ENCODE results near the gene SLC37A3. TPM values are rescaled to one million over a fixed set of nuclear protein-coding genes. Genes with fewer than 3 reads are reported as not detected.

SLC37A3 gene
- total and polyA plus RNA-seq, 2 donors (not counting 3 experiments of a cell fraction or from before 2014, with no cell fraction given), result 32.7 to 59.7 TPM

GRCh38 chr7:140423501-140423900 lies 25.2 kb upstream of the SLC37A3 start:
- Histone ChIP-seq H3K4me1 (ENCODE audit: control insufficient read depth, extremely low read depth, insufficient read depth, low read length) (peaks cover 2% of the 10 kb centered on the region), H3K9me3 (replicated peaks; ENCODE audit: control insufficient read depth, insufficient read depth, low read length) (no peaks in the 10 kb centered on the region), H3K27ac (ENCODE audit: insufficient read depth, low read depth, low read length) (no peak overlapping the region), H3K4me3 (replicated peaks in 1 of 3; ENCODE audit: insufficient read depth in 1 of 3, low read depth in 1 of 3, low read length in 3 of 3) (no peak overlapping the region), H3K9me1 (replicated peaks; ENCODE audit: control insufficient read depth, extremely low read depth, insufficient read depth, low read length) (no peaks in the 10 kb centered on the region), H3K4me2 (ENCODE audit: insufficient read depth, low read length) (no peak overlapping the region), H3K36me3 (ENCODE audit: control insufficient read depth in 2 of 2, extremely low read depth in 1 of 2, insufficient read depth in 2 of 2, low read length in 2 of 2) (no peaks in the 10 kb centered on the region), H2AFZ (ENCODE audit: low read depth, low read length) (no peak overlapping the region), H3K79me2 (ENCODE audit: control insufficient read depth, insufficient read depth, low read length) (no peaks in the 10 kb centered on the region), H3K27me3 (ENCODE audit: control insufficient read depth in 2 of 2, insufficient read depth in 2 of 2, low read length in 2 of 2) (no peaks in the 10 kb centered on the region), H4K20me1 (replicated peaks; ENCODE audit: control insufficient read depth, extremely low read depth, insufficient read depth, low read length) (no peaks in the 10 kb centered on the region), H3K9ac (replicated peaks; ENCODE audit: extremely low read depth, insufficient read depth, low read length) (no peak overlapping the region)
- no peak for TF ChIP-seq MAX (IDR thresholded peaks at IDR 0.05; ENCODE audit: insufficient read depth, insufficient read length)
- CTCF ChIA-PET, result no interaction called here
- BruUV-seq (replicated peaks), result no TSS peak
- POLR2A ChIA-PET, result no interaction called here
- dilution Hi-C loops (cut with MboI; ENCODE audit: extremely low pct_ligation_motif_present, low sequenced_read_pairs) (no loop called here), intact Hi-C loops (cut with micrococcal nuclease) (no loop called here)
- DNase-seq (ENCODE audit: low read depth, low spot score), result no peak
- no peak for FAIRE-seq

- BruUV-seq (replicated peaks), result no TSS peak
- intact Hi-C loops (cut with micrococcal nuclease) (no loop called here), dilution Hi-C loops (cut with MboI; ENCODE audit: extremely low pct_ligation_motif_present, low sequenced_read_pairs) (no loop called here)
- Histone ChIP-seq H3K9me1 (replicated peaks; ENCODE audit: control insufficient read depth, extremely low read depth, insufficient read depth, low read length) (no peaks in the 10 kb centered on the region), H2AFZ (ENCODE audit: low read depth, low read length) (no peak overlapping the region), H4K20me1 (replicated peaks; ENCODE audit: control insufficient read depth, extremely low read depth, insufficient read depth, low read length) (no peaks in the 10 kb centered on the region), H3K4me3 (replicated peaks in 1 of 3; ENCODE audit: insufficient read depth in 1 of 3, low read depth in 1 of 3, low read length in 3 of 3) (no peak overlapping the region), H3K36me3 (ENCODE audit: control insufficient read depth in 2 of 2, extremely low read depth in 1 of 2, insufficient read depth in 2 of 2, low read length in 2 of 2) (no peaks in the 10 kb centered on the region), H3K27me3 (ENCODE audit: control insufficient read depth in 2 of 2, insufficient read depth in 2 of 2, low read length in 2 of 2) (no peaks in the 10 kb centered on the region), H3K9me3 (replicated peaks; ENCODE audit: control insufficient read depth, insufficient read depth, low read length) (no peaks in the 10 kb centered on the region), H3K4me1 (ENCODE audit: control insufficient read depth, extremely low read depth, insufficient read depth, low read length) (peaks cover 2% of the 10 kb centered on the region), H3K79me2 (ENCODE audit: control insufficient read depth, insufficient read depth, low read length) (no peaks in the 10 kb centered on the region), H3K9ac (replicated peaks; ENCODE audit: extremely low read depth, insufficient read depth, low read length) (no peak overlapping the region), H3K4me2 (ENCODE audit: insufficient read depth, low read length) (no peak overlapping the region), H3K27ac (ENCODE audit: insufficient read depth, low read depth, low read length) (no peak overlapping the region)
- TF ChIP-seq POLR2AphosphoS5 (IDR thresholded peaks at IDR 0.05; ENCODE audit: insufficient read depth, low read depth, low read length) (no peak), POLR2A (IDR thresholded peaks at IDR 0.05; ENCODE audit: low read depth, low read length) (no peak), MAX (IDR thresholded peaks at IDR 0.05; ENCODE audit: insufficient read depth, insufficient read length) (no peak)
- POLR2A ChIA-PET, result no interaction called here
- DNase-seq (ENCODE audit: low read depth, low spot score) (no peak), FAIRE-seq (no peak)
- CTCF ChIA-PET, result interaction anchor here (1.2 kb wide), 1 partner anchor 95 kb away, joined by 3 read pairs; no protein-coding TSS in a partner anchor
Measured at GRCh38 chr7:140421521-140421920, 23.2 kb upstream of the SLC37A3 start.
